Mononuclear cell (primary cell): Measurements from ENCODE around the gene PAK6. TPM values are rescaled to one million over a fixed set of nuclear protein-coding genes. Genes with fewer than 3 reads are reported as not detected.

Source experiments
- H3K27me3 ChIP-seq: 2 replicates; pipeline ENCODE4 v1.6.0; 2011; ENCODE audit warnings: low read length, control low read depth; ENCODE audit not compliant: insufficient read depth
- H3K4me1 ChIP-seq: 2 replicates; pipeline ENCODE4 v1.5.1; 2011; ENCODE audit warnings: mild to moderate bottlenecking, low read length, control low read depth; ENCODE audit not compliant: insufficient read depth
- H3K4me3 ChIP-seq: 2 replicates; pipeline ENCODE4 v1.5.1; 2011; ENCODE audit warnings: mild to moderate bottlenecking, low read length, moderate library complexity
- H3K9me3 ChIP-seq: 2 replicates; pipeline ENCODE4 v1.5.1; 2011; ENCODE audit warnings: low read depth, mild to moderate bottlenecking, control low read depth, low read length
- total RNA-seq: library from RNA; depleted of rRNA; stranded (reverse); fragments of >200 nt; gene quantifications from one replicate; pipeline ENCODE4 v1.2.3, GENCODE V29; 2012

PAK6 gene
- total RNA-seq, 1 donor = 0.42 TPM

DNA sequence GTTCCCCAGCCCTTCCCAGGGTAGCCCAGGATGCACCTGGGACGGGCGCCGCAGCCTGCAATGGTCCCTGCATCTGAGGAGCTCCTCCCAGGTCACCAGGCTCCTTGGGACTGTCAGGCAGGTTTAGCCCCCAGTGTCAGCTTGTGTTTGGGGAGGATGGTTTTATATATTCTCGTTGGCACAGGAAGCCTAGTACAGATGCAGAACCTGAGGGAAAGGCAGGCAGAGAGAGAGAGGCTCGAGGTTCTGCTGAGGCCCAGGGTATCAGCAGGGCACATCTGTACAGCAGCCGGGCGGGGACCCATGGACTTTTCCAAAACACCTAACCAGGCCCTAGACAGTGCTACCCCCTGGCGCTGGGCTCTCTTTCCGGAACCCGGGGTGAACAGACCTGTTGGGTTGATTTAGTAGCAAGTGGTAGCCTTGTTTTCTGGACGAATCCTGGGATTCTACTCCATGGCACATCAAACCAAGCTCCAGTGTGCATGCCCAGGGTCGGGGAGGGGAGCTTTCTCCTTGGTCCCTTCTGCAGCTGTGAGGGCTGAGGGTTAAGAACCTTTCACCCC is 8.6 kb downstream of the PAK6 start:
- peaks cover 14% of the 10 kb centered on the region for H3K27me3 ChIP-seq
- no peaks in the 10 kb centered on the region for H3K9me3 ChIP-seq
- no peak overlapping the region for H3K4me3 ChIP-seq
- peaks cover 3% of the 10 kb centered on the region for H3K4me1 ChIP-seq

GRCh38 chr15:40248006-40248783 is 9.3 kb downstream of the PAK6 start:
- Histone ChIP-seq H3K4me1 (peaks cover 10% of the 10 kb centered on the region), H3K27me3 (peaks cover 21% of the 10 kb centered on the region), H3K9me3 (no peaks in the 10 kb centered on the region), H3K4me3 (no peak overlapping the region)

- peaks cover 35% of the 10 kb centered on the region for H3K27me3 ChIP-seq
- peaks cover 14% of the 10 kb centered on the region for H3K4me1 ChIP-seq
- no peaks in the 10 kb centered on the region for H3K9me3 ChIP-seq
- H3K4me3 ChIP-seq = no peak overlapping the region
These were observed 10.8 kb downstream of the PAK6 start for GRCh38 chr15:40249477-40250303.

DNA sequence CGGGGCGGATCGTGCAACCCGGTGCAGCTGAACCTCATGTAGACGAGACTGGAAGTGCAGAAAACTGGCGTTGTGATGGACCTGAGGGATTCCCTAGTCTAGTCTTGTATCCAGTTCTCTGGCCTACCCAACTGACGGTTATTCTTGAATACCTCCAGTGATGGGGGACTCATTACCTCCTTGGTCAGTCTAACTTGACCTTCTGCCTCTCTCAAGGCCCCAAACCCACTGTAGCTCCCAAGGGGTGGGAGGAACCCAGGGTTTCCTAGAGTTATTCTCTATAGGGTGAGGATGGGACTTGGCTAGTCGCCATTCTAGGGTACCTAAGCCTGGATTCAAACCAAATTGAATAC is 11.4 kb downstream of the PAK6 start:
- Histone ChIP-seq H3K4me3 (no peak overlapping the region), H3K9me3 (no peaks in the 10 kb centered on the region), H3K27me3 (peaks cover 35% of the 10 kb centered on the region), H3K4me1 (peaks cover 14% of the 10 kb centered on the region)

GRCh38 chr15:40250771-40251483 is 12.1 kb downstream of the PAK6 start:
- Histone ChIP-seq H3K9me3 (no peaks in the 10 kb centered on the region), H3K4me1 (peaks cover 14% of the 10 kb centered on the region), H3K27me3 (peaks cover 35% of the 10 kb centered on the region), H3K4me3 (no peak overlapping the region)

DNA sequence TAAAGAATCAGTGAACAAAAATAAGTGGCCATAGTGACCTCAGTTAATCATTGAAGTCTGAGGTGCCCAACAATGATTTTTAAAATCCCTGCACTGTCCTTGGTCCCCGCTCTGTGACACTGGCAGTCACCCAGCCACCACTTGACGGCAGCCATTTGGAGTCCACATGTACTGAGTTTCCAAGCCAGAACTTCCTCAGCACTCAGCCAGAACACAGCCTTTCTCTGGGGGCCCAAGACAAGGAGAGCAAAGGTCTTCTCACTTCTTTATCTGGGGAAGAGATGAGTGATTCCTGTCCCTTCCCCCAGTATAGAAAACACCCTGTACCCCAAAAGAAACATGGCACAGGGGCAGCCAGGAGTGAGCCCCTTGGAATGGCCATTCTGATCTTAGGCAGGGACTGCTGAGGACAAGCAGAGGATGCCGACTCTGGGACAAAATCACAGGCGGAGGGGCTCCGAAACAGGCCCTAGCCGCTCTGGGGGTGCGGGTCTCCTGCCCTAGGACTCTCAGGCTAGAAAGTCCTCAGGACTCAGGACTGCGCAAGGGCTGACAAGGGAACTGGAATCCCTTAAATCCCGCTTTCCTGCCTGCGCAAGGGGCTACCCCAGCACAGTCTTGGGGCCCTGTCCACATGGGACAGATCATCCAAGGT is 12.8 kb downstream of the PAK6 start:
- H3K9me3 ChIP-seq = no peaks in the 10 kb centered on the region

DNA sequence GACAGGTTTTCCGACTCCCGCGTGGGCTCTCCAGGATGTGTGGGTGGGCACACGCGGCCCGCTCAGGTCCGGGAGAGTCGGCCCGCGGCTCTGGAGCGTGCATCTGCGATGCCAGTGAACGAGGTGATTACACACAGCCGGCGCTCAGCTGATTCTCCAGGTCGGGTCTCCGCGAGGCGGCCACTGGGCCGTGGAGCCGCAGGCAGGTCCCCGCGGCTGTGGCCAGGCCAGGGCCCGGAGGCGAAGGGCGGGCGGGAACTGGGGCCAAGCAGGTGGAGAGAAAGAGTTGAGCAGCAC is 13.2 kb downstream of the PAK6 start:
- Histone ChIP-seq H3K9me3 (no peaks in the 10 kb centered on the region), H3K27me3 (peaks cover 35% of the 10 kb centered on the region), H3K4me1 (peaks cover 14% of the 10 kb centered on the region), H3K4me3 (no peak overlapping the region)

More for the DNA sequence above, 12.8 kb downstream of the PAK6 start:
- Histone ChIP-seq H3K27me3 (peaks cover 35% of the 10 kb centered on the region), H3K4me3 (no peak overlapping the region), H3K4me1 (peaks cover 14% of the 10 kb centered on the region)

GRCh38 chr15:40252438-40253166 is 13.7 kb downstream of the PAK6 start:
- peaks cover 14% of the 10 kb centered on the region for H3K4me1 ChIP-seq
- no peaks in the 10 kb centered on the region for H3K9me3 ChIP-seq
- peak overlapping the region; percentile 24 for H3K4me3 ChIP-seq
- peaks cover 35% of the 10 kb centered on the region for H3K27me3 ChIP-seq

GRCh38 chr15:40253167-40253790 is 14.4 kb downstream of the PAK6 start:
- H3K4me3 ChIP-seq = peak overlapping the region; percentile 24
- no peaks in the 10 kb centered on the region for H3K9me3 ChIP-seq
- H3K4me1 ChIP-seq = peaks cover 14% of the 10 kb centered on the region
- H3K27me3 ChIP-seq = peaks cover 35% of the 10 kb centered on the region

- Histone ChIP-seq H3K27me3 (peaks cover 35% of the 10 kb centered on the region), H3K4me1 (peaks cover 14% of the 10 kb centered on the region), H3K4me3 (no peak overlapping the region), H3K9me3 (no peaks in the 10 kb centered on the region)
These were observed 15.6 kb downstream of the PAK6 start for GRCh38 chr15:40254452-40254851.

GRCh38 chr15:40255033-40255432 is 16.2 kb downstream of the PAK6 start:
- Histone ChIP-seq H3K4me3 (no peak overlapping the region), H3K27me3 (peaks cover 35% of the 10 kb centered on the region), H3K4me1 (peaks cover 14% of the 10 kb centered on the region), H3K9me3 (no peaks in the 10 kb centered on the region)

- H3K27me3 ChIP-seq = peaks cover 29% of the 10 kb centered on the region
- no peak overlapping the region for H3K4me3 ChIP-seq
- peaks cover 14% of the 10 kb centered on the region for H3K4me1 ChIP-seq
- no peaks in the 10 kb centered on the region for H3K9me3 ChIP-seq
These were observed 17.9 kb downstream of the PAK6 start for GRCh38 chr15:40256638-40257235.

GRCh38 chr15:40257656-40258450 is 19.0 kb downstream of the PAK6 start:
- peaks cover 17% of the 10 kb centered on the region for H3K27me3 ChIP-seq
- no peak overlapping the region for H3K4me3 ChIP-seq
- H3K4me1 ChIP-seq = peaks cover 7% of the 10 kb centered on the region
- H3K9me3 ChIP-seq = no peaks in the 10 kb centered on the region
